Esophagus squamous epithelium (tissue), 5 donors: ENCODE measurements around the gene C1orf167. TPM values are rescaled to one million over a fixed set of nuclear protein-coding genes. Genes with fewer than 3 reads are reported as not detected.

ENCODE experiments used
- DNase-seq: peaks from one replicate; lab custom pipeline; 2025; lab: John Stamatoyannopoulos, UW
- H3K27ac ChIP-seq, 4 donors: fragments of 200-600 bp; sonication (generic); one replicate each; pipeline ENCODE4 v1.5.1; 2016 to 2019; ENCODE audit warnings: mild to moderate bottlenecking in 1 of 4
- H3K27me3 ChIP-seq, 4 donors: fragments of 200-600 bp; sonication (generic); 1 replicate in 3 of 4; 2 replicates in 1 of 4; pipeline versions ENCODE4 v1.5.1 to v1.6.0; 2017 to 2021; ENCODE audit warnings: antibody characterized with exemption in 1 of 4
- H3K36me3 ChIP-seq, 3 donors: fragments of 200-600 bp; sonication (generic); one replicate each; pipeline ENCODE4 v1.5.1; 2016 to 2019
- H3K4me1 ChIP-seq, 3 donors: fragments of 200-600 bp; sonication (generic); one replicate each; pipeline ENCODE4 v1.5.1; 2017 to 2019
- H3K4me3 ChIP-seq, 4 donors: fragments of 200-600 bp; sonication (generic); 1 replicate in 3 of 4; 2 replicates in 1 of 4; pipeline ENCODE4 v1.5.1; 2016 to 2019; ENCODE audit warnings: mild to moderate bottlenecking in 2 of 4, moderate library complexity in 1 of 4
- H3K9me3 ChIP-seq, 3 donors: fragments of 200-600 bp; sonication (generic); one replicate each; pipeline ENCODE4 v1.5.1; 2016 to 2019
- CTCF ChIP-seq, 6 experiments: fragments of 450-650 bp in 4 of 6; fragments of 200-600 bp in 2 of 6; sonication (generic) in 2 of 6; IDR thresholded peaks; one replicate each; pipeline ENCODE4 v1.5.1; 2016 to 2019; ENCODE audit warnings: antibody characterized with exemption in 6 of 6, mild to moderate bottlenecking in 4 of 6, moderate library complexity in 4 of 6
- POLR2A ChIP-seq, 4 donors: fragments of 450-650 bp; IDR thresholded peaks; one replicate each; pipeline ENCODE4 v1.6.1; 2017; ENCODE audit warnings: antibody characterized with exemption in 4 of 4, mild to moderate bottlenecking in 4 of 4, moderate library complexity in 3 of 4
- WGBS, 2 donors: methylation state at CpG; one replicate each; pipeline ENCODE4 v1.1.5; 2018; 5-methylcytosine and 5-hydroxymethylcytosine counted together
- intact Hi-C: fragments of 100-400 bp; cut with DNase I; formaldehyde crosslinking; loops from one replicate; pipeline ENCODE4 v1.15.0; 2022
- total RNA-seq, 4 donors: library from RNA; depleted of rRNA; stranded (reverse); fragments of >200 nt; gene quantifications; one replicate each; pipeline ENCODE4 v1.1.0, GENCODE V29; 2016
- donor health status: DM: yes; HTN: yes; CAD: no.

Gene C1orf167
- total RNA-seq, 4 donors from 2014 or later = 0.31 to 2.6 (median 0.76) TPM; not detected in 1

- peaks cover 0 to 13% (median 0%) of the 10 kb centered on the region in 4 donors for H3K27me3 ChIP-seq
- intact Hi-C loops = loop anchor here (5.0 kb wide), 1 partner anchor 67 kb away; the partner anchor contains the start of genes FBXO2 and FBXO44
- no peaks in the 10 kb centered on the region for H3K36me3 ChIP-seq
- 6 to 14% methylated on average over 18 to 24 of the region's 44 CpGs for WGBS, 2 donors
- TF ChIP-seq CTCF (IDR thresholded peaks at IDR 0.05) (peak; percentile 80 to 97 (median 94)), POLR2A (IDR thresholded peaks at IDR 0.05) (no peak)
- peak overlapping the region; percentile 32 to 82 (median 71) for H3K27ac ChIP-seq
- H3K4me1 ChIP-seq = peaks cover 0 to 17% (median 7%) of the 10 kb centered on the region in 3 donors
- H3K4me3 ChIP-seq = peak overlapping the region; percentile 24 to 66 (median 49)
- H3K9me3 ChIP-seq = no peaks in the 10 kb centered on the region
- DNase-seq = peak; percentile 37
Measured at GRCh38 chr1:11719313-11720032, 42.5 kb upstream of the C1orf167 start.

- peaks cover 0 to 17% (median 7%) of the 10 kb centered on the region in 3 donors for H3K4me1 ChIP-seq
- intact Hi-C loops = loop anchor here (5.0 kb wide), 1 partner anchor 68 kb away; the partner anchor contains the start of genes FBXO2 and FBXO44
- no peak overlapping the region for H3K27ac ChIP-seq
- TF ChIP-seq POLR2A (IDR thresholded peaks at IDR 0.05) (no peak), CTCF (IDR thresholded peaks at IDR 0.05) (no peak)
- WGBS, 2 donors = 32 to 45% methylated on average over 3 to 8 of the region's 12 CpGs
- H3K9me3 ChIP-seq = no peaks in the 10 kb centered on the region
- no peaks in the 10 kb centered on the region for H3K36me3 ChIP-seq
- H3K27me3 ChIP-seq = peaks cover 0 to 10% (median 0%) of the 10 kb centered on the region in 4 donors
- H3K4me3 ChIP-seq = peak overlapping the region in 1 of 4 donors; percentile 48
- no peak for DNase-seq
Measured at GRCh38 chr1:11720033-11720376, 42.0 kb upstream of the C1orf167 start.

GRCh38 chr1:11720525-11720924 lies 41.5 kb upstream of the C1orf167 start:
- H3K4me1 ChIP-seq = peaks cover 0 to 17% (median 7%) of the 10 kb centered on the region in 3 donors
- TF ChIP-seq CTCF (IDR thresholded peaks at IDR 0.05) (no peak), POLR2A (IDR thresholded peaks at IDR 0.05) (no peak)
- intact Hi-C loops = loop anchor here (5.0 kb wide), 1 partner anchor 68 kb away; the partner anchor contains the start of genes FBXO2 and FBXO44
- H3K9me3 ChIP-seq = no peaks in the 10 kb centered on the region
- H3K27ac ChIP-seq = no peak overlapping the region
- DNase-seq = no peak
- no peaks in the 10 kb centered on the region for H3K36me3 ChIP-seq
- peaks cover 0 to 4% (median 0%) of the 10 kb centered on the region in 4 donors for H3K27me3 ChIP-seq
- no peak overlapping the region for H3K4me3 ChIP-seq
- 53 to 54% methylated on average over 4 of the region's 4 CpGs for WGBS, 2 donors

GRCh38 chr1:11721311-11721710 lies 40.7 kb upstream of the C1orf167 start:
- Histone ChIP-seq H3K9me3 (no peaks in the 10 kb centered on the region), H3K27ac (no peak overlapping the region), H3K4me3 (no peak overlapping the region), H3K36me3 (no peaks in the 10 kb centered on the region), H3K27me3 (no peaks in the 10 kb centered on the region), H3K4me1 (peaks cover 0 to 17% (median 7%) of the 10 kb centered on the region in 3 donors)
- DNase-seq = no peak
- WGBS, 2 donors = 47 to 60% methylated on average over 2 to 3 of the region's 4 CpGs
- intact Hi-C loops = loop anchor here (5.0 kb wide), 1 partner anchor 69 kb away; the partner anchor contains the start of genes FBXO2 and FBXO44
- no peak for TF ChIP-seq POLR2A (IDR thresholded peaks at IDR 0.05)
- no peak for TF ChIP-seq CTCF (IDR thresholded peaks at IDR 0.05)

DNA sequence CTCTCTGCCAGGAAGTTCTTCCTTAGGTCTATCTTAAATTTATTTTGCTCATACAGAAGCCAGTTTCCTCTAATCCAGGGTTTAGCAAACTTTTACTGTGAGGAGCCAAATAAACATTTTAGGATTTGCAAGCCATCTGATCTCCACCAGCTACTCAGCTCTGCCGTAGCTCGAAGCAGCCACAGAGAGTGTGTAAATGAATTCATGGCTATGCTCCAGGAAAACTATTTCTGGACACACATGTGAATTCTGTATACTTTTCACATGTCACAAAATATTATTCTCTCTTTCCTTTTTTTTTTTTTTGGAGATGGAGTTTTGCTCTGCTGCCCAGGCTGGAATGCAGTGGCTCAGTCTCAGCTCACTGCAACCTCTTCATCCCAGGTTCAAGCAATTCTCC lies 39.5 kb upstream of the C1orf167 start:
- Histone ChIP-seq H3K27me3 (no peaks in the 10 kb centered on the region), H3K27ac (no peak overlapping the region), H3K9me3 (no peaks in the 10 kb centered on the region), H3K4me3 (no peak overlapping the region), H3K36me3 (no peaks in the 10 kb centered on the region), H3K4me1 (peaks cover 0 to 17% (median 7%) of the 10 kb centered on the region in 3 donors)
- intact Hi-C loops = loop anchor here (5.0 kb wide), 1 partner anchor 70 kb away; the partner anchor contains the start of genes FBXO2 and FBXO44
- DNase-seq = no peak
- TF ChIP-seq CTCF (IDR thresholded peaks at IDR 0.05) (no peak), POLR2A (IDR thresholded peaks at IDR 0.05) (no peak)
- 30 to 46% methylated on average over 2 of the region's 2 CpGs for WGBS, 2 donors
